SU-DHL-6 (cell line): ENCODE results near the gene KCNT2.

Source experiments
- CTCF ChIP-seq: fragments of 200-600 bp; sonication (generic); IDR thresholded peaks from one replicate; pipeline ENCODE4 v1.5.1; 2017; ENCODE audit warnings: antibody characterized with exemption, mild to moderate bottlenecking, low read length, moderate library complexity; ENCODE audit not compliant: insufficient read depth, poor library complexity, severe bottlenecking
- EZH2phosphoT487 ChIP-seq: fragments of 200-600 bp; sonication (generic), shearing (Covaris generic); conservative IDR thresholded peaks from 2 replicates; pipeline ENCODE4 v1.6.1; 2018; ENCODE audit warnings: mild to moderate bottlenecking, antibody characterized with exemption, low read length, moderate library complexity, mixed read lengths

GRCh38 chr1:196259316-196259715 lies 348.9 kb downstream of the KCNT2 start:
- TF ChIP-seq CTCF = no peak
- TF ChIP-seq EZH2phosphoT487 = no peak
